RWPE2 (cell line): ENCODE measurements around the gene LRRC75B.
"Not testable (repeated sequence)": the region's sequence is repeated elsewhere in the genome, so short reads cannot be mapped to it uniquely, and the experiment has no call there.

Source experiments
- ATAC-seq: fragments of 200-7000 bp; cut with Tn5 transposase; 3 replicates; pipeline ENCODE4 v1.9.1; 2021; ENCODE audit warnings: low read depth
- DNase-seq: peaks from one replicate; pipeline ENCODE4 v3.0.0-alpha.2; 2020; ENCODE audit warnings: low spot score
- H3K27ac ChIP-seq: fragments of 450-650 bp; 2 replicates; pipeline ENCODE4 v1.5.1; 2017; ENCODE audit warnings: mild to moderate bottlenecking; ENCODE audit not compliant: poor library complexity, severe bottlenecking
- H3K27me3 ChIP-seq: fragments of 250-450 bp; sonication (Bioruptor Pico); 2 replicates; pipeline ENCODE4 v1.5.1; 2021; ENCODE audit warnings: mild to moderate bottlenecking, moderate library complexity; ENCODE audit not compliant: insufficient read depth, poor library complexity, severe bottlenecking
- H3K36me3 ChIP-seq: fragments of 250-450 bp; sonication (Bioruptor Pico); 2 replicates; pipeline ENCODE4 v1.5.1; 2020; ENCODE audit warnings: low read depth, mild to moderate bottlenecking, moderate library complexity
- H3K4me1 ChIP-seq: fragments of 250-450 bp; sonication (Bioruptor Pico); 2 replicates; pipeline ENCODE4 v1.5.1; 2021; ENCODE audit warnings: mild to moderate bottlenecking, moderate library complexity; ENCODE audit not compliant: insufficient read depth, poor library complexity, severe bottlenecking
- H3K4me3 ChIP-seq: fragments of 250-450 bp; sonication (Bioruptor Pico); 2 replicates; pipeline ENCODE4 v1.5.1; 2021; ENCODE audit warnings: mild to moderate bottlenecking, moderate library complexity; ENCODE audit not compliant: severe bottlenecking
- H3K9me3 ChIP-seq: fragments of 250-450 bp; sonication (Bioruptor Pico); 2 replicates; pipeline ENCODE4 v1.5.1; 2021; ENCODE audit warnings: mild to moderate bottlenecking, moderate library complexity; ENCODE audit not compliant: severe bottlenecking

The LRRC75B gene

GRCh38 chr22:24627911-24628310 lies 35.0 kb upstream of the LRRC75B start:
- H3K27me3 ChIP-seq, H3K4me3 ChIP-seq, H3K36me3 ChIP-seq, H3K27ac ChIP-seq, H3K4me1 ChIP-seq, ATAC-seq, H3K9me3 ChIP-seq, DNase-seq: not testable (repeated sequence)

GRCh38 chr22:24622596-24622995 lies 29.7 kb upstream of the LRRC75B start:
- not testable (repeated sequence) for ATAC-seq, DNase-seq, H3K4me3 ChIP-seq

GRCh38 chr22:24621244-24621643 lies 28.4 kb upstream of the LRRC75B start:
- not testable (repeated sequence) for ATAC-seq, H3K4me1 ChIP-seq, H3K27me3 ChIP-seq, DNase-seq, H3K9me3 ChIP-seq, H3K36me3 ChIP-seq, H3K4me3 ChIP-seq, H3K27ac ChIP-seq

More at GRCh38 chr22:24622596-24622995, 29.7 kb upstream of the LRRC75B start:
- H3K27ac ChIP-seq, H3K4me1 ChIP-seq, H3K9me3 ChIP-seq, H3K36me3 ChIP-seq, H3K27me3 ChIP-seq: not testable (repeated sequence)

DNA sequence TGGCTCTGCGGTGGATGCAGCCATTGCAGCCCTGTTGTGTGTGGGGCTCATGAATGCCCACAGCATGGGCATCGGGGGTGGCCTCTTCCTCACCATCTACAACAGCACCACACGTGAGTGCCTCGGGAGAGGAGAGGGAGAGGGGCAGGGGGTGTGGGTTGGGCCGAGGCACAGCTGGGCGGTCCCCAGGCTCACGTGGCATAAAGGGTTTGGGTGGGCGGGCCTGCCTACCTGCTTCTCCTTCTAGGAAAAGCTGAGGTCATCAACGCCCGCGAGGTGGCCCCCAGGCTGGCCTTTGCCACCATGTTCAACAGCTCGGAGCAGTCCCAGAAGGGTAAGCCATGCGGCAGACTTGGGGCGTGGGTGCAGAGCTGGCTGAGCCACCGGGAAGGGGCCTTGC lies 21.9 kb upstream of the LRRC75B start:
- H3K27ac ChIP-seq, H3K27me3 ChIP-seq, H3K4me3 ChIP-seq, H3K36me3 ChIP-seq, H3K4me1 ChIP-seq, DNase-seq, H3K9me3 ChIP-seq, ATAC-seq: not testable (repeated sequence)

DNA sequence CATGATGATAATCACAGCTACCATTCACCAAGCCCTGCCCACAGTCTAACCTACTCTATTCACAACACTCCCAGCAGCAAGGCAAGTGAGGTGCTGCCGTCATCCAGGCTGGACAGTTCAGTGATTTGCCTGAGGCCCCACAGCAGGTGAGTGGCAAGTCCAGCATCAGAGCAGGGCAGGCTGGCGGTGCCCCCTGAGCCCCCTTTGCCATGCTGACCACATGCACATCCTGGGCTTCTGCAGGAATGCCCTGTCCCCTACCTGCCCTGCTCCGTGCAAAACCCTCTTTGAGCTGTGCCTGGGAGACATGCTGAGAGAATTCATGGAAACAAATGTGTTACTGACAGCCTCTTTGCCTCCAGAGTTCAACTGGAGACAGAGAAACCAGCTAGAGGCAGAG lies 17.0 kb upstream of the LRRC75B start:
- not testable (repeated sequence) for H3K4me1 ChIP-seq, H3K4me3 ChIP-seq, H3K27ac ChIP-seq, H3K27me3 ChIP-seq, H3K36me3 ChIP-seq, H3K9me3 ChIP-seq, ATAC-seq, DNase-seq

- not testable (repeated sequence) for H3K4me1 ChIP-seq, H3K27ac ChIP-seq, H3K36me3 ChIP-seq, DNase-seq, H3K4me3 ChIP-seq, ATAC-seq, H3K9me3 ChIP-seq, H3K27me3 ChIP-seq
Measured at GRCh38 chr22:24608327-24608726, 15.5 kb upstream of the LRRC75B start.

GRCh38 chr22:24607429-24607983 lies 14.6 kb upstream of the LRRC75B start:
- not testable (repeated sequence) for H3K36me3 ChIP-seq, H3K27ac ChIP-seq, H3K9me3 ChIP-seq, H3K4me1 ChIP-seq, H3K27me3 ChIP-seq, H3K4me3 ChIP-seq, DNase-seq
- ATAC-seq: peak; percentile 32; the same call in 1 of the 3 replicates

- not testable (repeated sequence) for H3K27me3 ChIP-seq, DNase-seq, ATAC-seq, H3K27ac ChIP-seq, H3K4me1 ChIP-seq, H3K9me3 ChIP-seq, H3K36me3 ChIP-seq, H3K4me3 ChIP-seq
Measured at GRCh38 chr22:24606340-24606739, 13.5 kb upstream of the LRRC75B start.

GRCh38 chr22:24603770-24604629 lies 11.1 kb upstream of the LRRC75B start:
- H3K4me3 ChIP-seq, DNase-seq, H3K4me1 ChIP-seq, H3K27me3 ChIP-seq, H3K36me3 ChIP-seq, H3K9me3 ChIP-seq, H3K27ac ChIP-seq: not testable (repeated sequence)
- peak; percentile 24; the same call in 2 of the 3 replicates for ATAC-seq

GRCh38 chr22:24602847-24603769 lies 10.2 kb upstream of the LRRC75B start, which contains the start of gene GGT1:
Gene GGT1, plus strand, starts transcription at chr22:24603193. Its CDS starts 7,889 bp downstream, at chr22:24611082.
- H3K27me3 ChIP-seq, DNase-seq, H3K4me1 ChIP-seq: not testable (repeated sequence)

More at GRCh38 chr22:24602847-24603769, 10.2 kb upstream of the LRRC75B start, which contains the start of gene GGT1:
- H3K27ac ChIP-seq, H3K9me3 ChIP-seq, H3K36me3 ChIP-seq, H3K4me3 ChIP-seq: not testable (repeated sequence)
- ATAC-seq: peak; percentile 15; the same call in 2 of the 3 replicates
